Liver (tissue), 9 donors: Measurements from ENCODE around the gene POLN. TPM values are rescaled to one million over a fixed set of nuclear protein-coding genes. Genes with fewer than 3 reads are reported as not detected.

Experiments used
- DNase-seq: peaks from one replicate; pipeline ENCODE4 v3.0.0-alpha.2; 2017; ENCODE audit warnings: low spot score
- H3K27ac ChIP-seq, 2 donors: one replicate each; pipeline ENCODE4 v1.7.0; 2013; ENCODE audit warnings: inconsistent platforms in 2 of 2, low read length in 2 of 2, control low read depth in 1 of 2, low read depth in 1 of 2, mild to moderate bottlenecking in 1 of 2
- H3K27me3 ChIP-seq, 4 donors: one replicate each; pipeline versions ENCODE4 v1.6.1 to v1.7.0; 2013; ENCODE audit warnings: low read length in 3 of 4, inconsistent platforms in 1 of 4, mild to moderate bottlenecking in 1 of 4, moderate library complexity in 1 of 4; ENCODE audit not compliant: control insufficient read depth in 4 of 4, insufficient read depth in 4 of 4
- H3K36me3 ChIP-seq, 4 donors: one replicate each; pipeline versions ENCODE4 v1.6.1 to v1.7.0; 2013; ENCODE audit warnings: low read length in 3 of 4, mild to moderate bottlenecking in 3 of 4, low read depth in 1 of 4, moderate library complexity in 1 of 4; ENCODE audit not compliant: control insufficient read depth in 4 of 4, insufficient read depth in 3 of 4
- H3K4me1 ChIP-seq, 4 donors: one replicate each; pipeline versions ENCODE4 v1.6.1 to v1.7.0; 2013; ENCODE audit warnings: low read length in 3 of 4, mild to moderate bottlenecking in 3 of 4, moderate library complexity in 1 of 4; ENCODE audit not compliant: control insufficient read depth in 4 of 4, insufficient read depth in 4 of 4
- H3K4me3 ChIP-seq, 3 donors: one replicate each; pipeline versions ENCODE4 v1.6.1 to v1.7.0; 2013; ENCODE audit warnings: low read length in 3 of 3, control low read depth in 1 of 3, low read depth in 1 of 3, mild to moderate bottlenecking in 1 of 3
- H3K9ac ChIP-seq, 2 donors: one replicate each; pipeline ENCODE4 v1.7.0; 2013; ENCODE audit warnings: low read length in 2 of 2, mild to moderate bottlenecking in 2 of 2, moderate library complexity in 2 of 2, control low read depth in 1 of 2, low read depth in 1 of 2
- H3K9me3 ChIP-seq, 4 donors: one replicate each; pipeline versions ENCODE4 v1.6.1 to v1.7.0; 2013; ENCODE audit warnings: low read length in 3 of 4; ENCODE audit not compliant: control insufficient read depth in 4 of 4
- EGR1 ChIP-seq, 2 donors: IDR thresholded peaks; 2 replicates each; pipeline ENCODE4 v1.6.1; 2016 to 2018; ENCODE audit warnings: antibody characterized with exemption in 2 of 2, low read depth in 2 of 2
- FOXA1 ChIP-seq: IDR thresholded peaks from 2 replicates; pipeline ENCODE4 v1.6.1; 2016; ENCODE audit warnings: antibody characterized with exemption
- FOXA2 ChIP-seq: IDR thresholded peaks from 2 replicates; pipeline ENCODE4 v1.6.1; 2016; ENCODE audit warnings: antibody characterized with exemption
- GABPA ChIP-seq, 2 donors: IDR thresholded peaks in 1 of 2; conservative IDR thresholded peaks in 1 of 2; 2 replicates each; pipeline ENCODE4 v1.6.1; 2016; ENCODE audit warnings: antibody characterized with exemption in 2 of 2, mild to moderate bottlenecking in 1 of 2, moderate library complexity in 1 of 2
- HNF4A ChIP-seq, 2 donors: conservative IDR thresholded peaks; 2 replicates each; pipeline ENCODE4 v1.6.1; 2016; ENCODE audit warnings: antibody characterized with exemption in 2 of 2, mild to moderate bottlenecking in 2 of 2
- HNF4G ChIP-seq: IDR thresholded peaks from 2 replicates; pipeline ENCODE4 v1.6.1; 2016; ENCODE audit warnings: antibody characterized with exemption
- JUND ChIP-seq, 2 donors: IDR thresholded peaks; 2 replicates each; pipeline ENCODE4 v1.6.1; 2016; ENCODE audit warnings: antibody characterized with exemption in 2 of 2
- NR2F2 ChIP-seq: IDR thresholded peaks from 2 replicates; pipeline ENCODE4 v1.6.1; 2016; ENCODE audit warnings: antibody characterized with exemption
- RAD21 ChIP-seq, 2 donors: IDR thresholded peaks; 2 replicates each; pipeline ENCODE4 v1.6.1; 2016; ENCODE audit warnings: antibody characterized with exemption in 2 of 2, mild to moderate bottlenecking in 2 of 2
- RXRA ChIP-seq, 2 donors: IDR thresholded peaks; 2 replicates each; pipeline ENCODE4 v1.6.1; 2017 to 2018; ENCODE audit warnings: antibody characterized with exemption in 2 of 2, mild to moderate bottlenecking in 1 of 2
- SP1 ChIP-seq: IDR thresholded peaks from 2 replicates; pipeline ENCODE4 v1.6.1; 2018; ENCODE audit warnings: antibody characterized with exemption, mild to moderate bottlenecking
- TAF1 ChIP-seq: conservative IDR thresholded peaks from 2 replicates; pipeline ENCODE4 v1.6.1; 2016; ENCODE audit warnings: antibody characterized with exemption, mild to moderate bottlenecking
- YY1 ChIP-seq: IDR thresholded peaks from 2 replicates; pipeline ENCODE4 v1.6.1; 2016; ENCODE audit warnings: antibody characterized with exemption, mild to moderate bottlenecking
- WGBS: extraction: QIAGEN DNeasy Blood & Tissue Kit; methylation state at CpG from one replicate; pipeline ENCODE4 v1.1.7; 2013; 5-methylcytosine and 5-hydroxymethylcytosine counted together
- polyA plus RNA-seq, 2 donors: library from polyadenylated mRNA; stranded (reverse) in 1 of 2; unstranded in 1 of 2; fragments of 200-250 nt in 1 of 2; fragments of >200 nt in 1 of 2; fragmentation: Nextera tagmentation in 1 of 2; extraction: Ambion mirVana in 1 of 2; gene quantifications; one replicate each; pipeline versions ENCODE4 v1.2.1 to v1.2.3, GENCODE V29; 2013 to 2015
- total RNA-seq, 2 donors: library from RNA; depleted of rRNA; stranded (reverse); fragments of >200 nt; gene quantifications; one replicate each; pipeline ENCODE4 v1.2.3, GENCODE V29; 2014
- TF ChIP-seq, protein P1 (sequence below): IDR thresholded peaks from 2 replicates; pipeline ENCODE4 v1.6.1; 2016; ENCODE audit warnings: antibody characterized with exemption
- TF ChIP-seq, protein P2 (sequence below): fragments of 150-350 bp; IDR thresholded peaks from 2 replicates; pipeline ENCODE4 v1.5.1; 2017; ENCODE audit warnings: improper control_type of control experiment, low read depth, low read length; ENCODE audit not compliant: missing input control
- TF ChIP-seq, protein P3 (sequence below): IDR thresholded peaks from 2 replicates; pipeline ENCODE4 v1.6.1; 2016; ENCODE audit warnings: antibody characterized with exemption
- TF ChIP-seq, protein P4 (sequence below): IDR thresholded peaks from 2 replicates; pipeline ENCODE4 v1.6.1; 2016; ENCODE audit warnings: antibody characterized with exemption, mild to moderate bottlenecking
- TF ChIP-seq, protein P5 (sequence below): IDR thresholded peaks from 2 replicates; pipeline ENCODE4 v1.6.1; 2016; ENCODE audit warnings: antibody characterized with exemption
- donor health status: healthy.
- donor health status: healthy.
- donor health status: healthy.
- donor health status: healthy.
- donor health status: healthy.

Gene POLN
- total and polyA plus RNA-seq, 4 donors, result 0.44 to 2.3 (median 1.4) TPM

DNA sequence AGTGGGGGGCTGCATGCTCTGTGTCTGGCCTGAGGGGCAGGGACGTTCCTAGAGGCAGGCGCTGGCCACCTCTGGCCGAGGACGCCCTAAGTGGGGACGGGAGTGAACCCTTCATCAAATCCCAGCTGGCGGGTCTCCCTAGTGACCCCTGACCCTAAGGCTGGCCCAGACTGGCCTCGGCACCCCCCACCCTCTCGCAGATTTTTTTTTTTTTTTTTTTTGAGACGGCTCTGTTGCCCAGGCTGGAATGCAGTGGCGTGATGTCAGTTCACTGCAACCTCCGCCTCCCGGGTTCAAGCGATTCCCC is 21.0 kb upstream of the POLN start:
- TF ChIP-seq, protein P1, sequence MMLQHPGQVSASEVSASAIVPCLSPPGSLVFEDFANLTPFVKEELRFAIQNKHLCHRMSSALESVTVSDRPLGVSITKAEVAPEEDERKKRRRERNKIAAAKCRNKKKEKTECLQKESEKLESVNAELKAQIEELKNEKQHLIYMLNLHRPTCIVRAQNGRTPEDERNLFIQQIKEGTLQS, result no peak
- no peak for TF ChIP-seq TAF1
- no peak for TF ChIP-seq YY1
- no peak for TF ChIP-seq RXRA (IDR thresholded peaks at IDR 0.05)
- TF ChIP-seq, protein P2, sequence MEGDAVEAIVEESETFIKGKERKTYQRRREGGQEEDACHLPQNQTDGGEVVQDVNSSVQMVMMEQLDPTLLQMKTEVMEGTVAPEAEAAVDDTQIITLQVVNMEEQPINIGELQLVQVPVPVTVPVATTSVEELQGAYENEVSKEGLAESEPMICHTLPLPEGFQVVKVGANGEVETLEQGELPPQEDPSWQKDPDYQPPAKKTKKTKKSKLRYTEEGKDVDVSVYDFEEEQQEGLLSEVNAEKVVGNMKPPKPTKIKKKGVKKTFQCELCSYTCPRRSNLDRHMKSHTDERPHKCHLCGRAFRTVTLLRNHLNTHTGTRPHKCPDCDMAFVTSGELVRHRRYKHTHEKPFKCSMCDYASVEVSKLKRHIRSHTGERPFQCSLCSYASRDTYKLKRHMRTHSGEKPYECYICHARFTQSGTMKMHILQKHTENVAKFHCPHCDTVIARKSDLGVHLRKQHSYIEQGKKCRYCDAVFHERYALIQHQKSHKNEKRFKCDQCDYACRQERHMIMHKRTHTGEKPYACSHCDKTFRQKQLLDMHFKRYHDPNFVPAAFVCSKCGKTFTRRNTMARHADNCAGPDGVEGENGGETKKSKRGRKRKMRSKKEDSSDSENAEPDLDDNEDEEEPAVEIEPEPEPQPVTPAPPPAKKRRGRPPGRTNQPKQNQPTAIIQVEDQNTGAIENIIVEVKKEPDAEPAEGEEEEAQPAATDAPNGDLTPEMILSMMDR, result no peak
- TF ChIP-seq RAD21 (IDR thresholded peaks at IDR 0.05), result no peak
- TF ChIP-seq, protein P3, sequence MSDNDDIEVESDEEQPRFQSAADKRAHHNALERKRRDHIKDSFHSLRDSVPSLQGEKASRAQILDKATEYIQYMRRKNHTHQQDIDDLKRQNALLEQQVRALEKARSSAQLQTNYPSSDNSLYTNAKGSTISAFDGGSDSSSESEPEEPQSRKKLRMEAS, result no peak
- TF ChIP-seq EGR1 (IDR thresholded peaks at IDR 0.05; ENCODE audit: low read depth in 2 of 2), result no peak
- TF ChIP-seq NR2F2, result no peak
- TF ChIP-seq JUND (IDR thresholded peaks at IDR 0.05), result no peak
- TF ChIP-seq HNF4G, result no peak
- no peak for TF ChIP-seq SP1
- no peak for TF ChIP-seq HNF4A (conservative IDR thresholded peaks at IDR 0.05)
- TF ChIP-seq, protein P4, sequence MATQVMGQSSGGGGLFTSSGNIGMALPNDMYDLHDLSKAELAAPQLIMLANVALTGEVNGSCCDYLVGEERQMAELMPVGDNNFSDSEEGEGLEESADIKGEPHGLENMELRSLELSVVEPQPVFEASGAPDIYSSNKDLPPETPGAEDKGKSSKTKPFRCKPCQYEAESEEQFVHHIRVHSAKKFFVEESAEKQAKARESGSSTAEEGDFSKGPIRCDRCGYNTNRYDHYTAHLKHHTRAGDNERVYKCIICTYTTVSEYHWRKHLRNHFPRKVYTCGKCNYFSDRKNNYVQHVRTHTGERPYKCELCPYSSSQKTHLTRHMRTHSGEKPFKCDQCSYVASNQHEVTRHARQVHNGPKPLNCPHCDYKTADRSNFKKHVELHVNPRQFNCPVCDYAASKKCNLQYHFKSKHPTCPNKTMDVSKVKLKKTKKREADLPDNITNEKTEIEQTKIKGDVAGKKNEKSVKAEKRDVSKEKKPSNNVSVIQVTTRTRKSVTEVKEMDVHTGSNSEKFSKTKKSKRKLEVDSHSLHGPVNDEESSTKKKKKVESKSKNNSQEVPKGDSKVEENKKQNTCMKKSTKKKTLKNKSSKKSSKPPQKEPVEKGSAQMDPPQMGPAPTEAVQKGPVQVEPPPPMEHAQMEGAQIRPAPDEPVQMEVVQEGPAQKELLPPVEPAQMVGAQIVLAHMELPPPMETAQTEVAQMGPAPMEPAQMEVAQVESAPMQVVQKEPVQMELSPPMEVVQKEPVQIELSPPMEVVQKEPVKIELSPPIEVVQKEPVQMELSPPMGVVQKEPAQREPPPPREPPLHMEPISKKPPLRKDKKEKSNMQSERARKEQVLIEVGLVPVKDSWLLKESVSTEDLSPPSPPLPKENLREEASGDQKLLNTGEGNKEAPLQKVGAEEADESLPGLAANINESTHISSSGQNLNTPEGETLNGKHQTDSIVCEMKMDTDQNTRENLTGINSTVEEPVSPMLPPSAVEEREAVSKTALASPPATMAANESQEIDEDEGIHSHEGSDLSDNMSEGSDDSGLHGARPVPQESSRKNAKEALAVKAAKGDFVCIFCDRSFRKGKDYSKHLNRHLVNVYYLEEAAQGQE, result no peak
- no peak for TF ChIP-seq FOXA2
- TF ChIP-seq GABPA (IDR thresholded peaks at IDR 0.05 in 1 of 2, conservative IDR thresholded peaks at IDR 0.05 in 1 of 2), result no peak
- TF ChIP-seq, protein P5, sequence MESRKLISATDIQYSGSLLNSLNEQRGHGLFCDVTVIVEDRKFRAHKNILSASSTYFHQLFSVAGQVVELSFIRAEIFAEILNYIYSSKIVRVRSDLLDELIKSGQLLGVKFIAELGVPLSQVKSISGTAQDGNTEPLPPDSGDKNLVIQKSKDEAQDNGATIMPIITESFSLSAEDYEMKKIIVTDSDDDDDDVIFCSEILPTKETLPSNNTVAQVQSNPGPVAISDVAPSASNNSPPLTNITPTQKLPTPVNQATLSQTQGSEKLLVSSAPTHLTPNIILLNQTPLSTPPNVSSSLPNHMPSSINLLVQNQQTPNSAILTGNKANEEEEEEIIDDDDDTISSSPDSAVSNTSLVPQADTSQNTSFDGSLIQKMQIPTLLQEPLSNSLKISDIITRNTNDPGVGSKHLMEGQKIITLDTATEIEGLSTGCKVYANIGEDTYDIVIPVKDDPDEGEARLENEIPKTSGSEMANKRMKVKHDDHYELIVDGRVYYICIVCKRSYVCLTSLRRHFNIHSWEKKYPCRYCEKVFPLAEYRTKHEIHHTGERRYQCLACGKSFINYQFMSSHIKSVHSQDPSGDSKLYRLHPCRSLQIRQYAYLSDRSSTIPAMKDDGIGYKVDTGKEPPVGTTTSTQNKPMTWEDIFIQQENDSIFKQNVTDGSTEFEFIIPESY, result no peak
- no peak for TF ChIP-seq FOXA1
- Histone ChIP-seq H3K36me3 (no peaks in the 10 kb centered on the region), H3K27me3 (no peaks in the 10 kb centered on the region), H3K9me3 (no peaks in the 10 kb centered on the region), H3K9ac (peak overlapping the region in 1 of 2 donors; percentile 43), H3K4me1 (peaks cover 8 to 40% (median 22%) of the 10 kb centered on the region in 4 donors), H3K27ac (peak overlapping the region; percentile 81 to 85), H3K4me3 (peak overlapping the region; percentile 14 to 72 (median 69))
- WGBS, result 50% methylated on average over 13 of the region's 13 CpGs
- no peak for DNase-seq
